Heart left ventricle (tissue), 13 donors: Measurements from ENCODE around the gene GABRA6.

ENCODE experiments used
- POLR2A ChIP-seq, 2 donors: fragments of 450-650 bp; IDR thresholded peaks; one replicate each; pipeline ENCODE4 v1.6.1; 2017; ENCODE audit warnings: antibody characterized with exemption in 2 of 2, mild to moderate bottlenecking in 2 of 2, moderate library complexity in 2 of 2
- TF ChIP-seq, protein P1 (sequence below), 12 donors: fragments of 200-600 bp; sonication (generic) in 4 of 12; IDR thresholded peaks; one replicate each; pipeline versions ENCODE4 v1.5.0 to v1.8.0; 2018 to 2022; ENCODE audit warnings: antibody characterized with exemption in 12 of 12, mild to moderate bottlenecking in 5 of 12
- donor health status: ischemic (EF 13 %, LVEDD 7.1; RV severe dilation, severe dysfunction).
- donor health status: DM: no; HTN: yes; CAD: no.
- donor health status: DM: no; HTN: no; CAD: no.
- donor health status: ischemic (EF 25% LVEDD 6.9; RV normal size, moderate dysfunction).
- donor health status: ischemic (EF 25% LVEDD 5.7; RV mildly dilated, moderate dysfunction).
- donor health status: ischemic (EF 35%, LVEDD 5.7; RV mildly dilated, moderate dysfunction).
- donor health status: nonischemic (EF 11% LVEDD 7.7; RV severe dilation, severe dysfunction).
- donor health status: DM: yes; HTN: yes; CAD: no.
- donor health status: PGD.
- donor health status: ischemic (EF 29% LVEDD 5.4; RV normal size, mild dysfunction).
- donor health status: nonischemic (EF 23%, LVEDD 6.1; RV moderate dilation, normal function).

DNA sequence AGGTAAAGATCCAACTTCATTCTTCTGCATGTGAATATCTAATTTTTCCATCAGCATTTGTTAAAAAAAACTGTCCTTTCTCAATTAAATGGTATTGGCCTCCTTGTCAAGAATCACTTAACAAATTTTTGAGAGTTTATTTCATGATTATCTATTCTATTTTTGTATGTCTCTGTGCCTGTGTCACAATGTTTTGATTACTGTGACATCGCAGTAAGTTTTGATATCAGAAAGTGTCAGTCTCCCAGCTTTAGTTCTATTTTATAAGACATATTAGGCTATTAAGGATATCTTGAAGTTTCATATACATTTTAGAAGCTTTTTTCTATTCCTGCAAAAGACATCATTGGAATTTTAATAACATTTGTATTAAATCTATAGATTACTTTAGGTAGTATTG, 33.6 kb downstream of the GABRA6 start:
- no peak for TF ChIP-seq POLR2A (IDR thresholded peaks at IDR 0.05)
- TF ChIP-seq, protein P1, sequence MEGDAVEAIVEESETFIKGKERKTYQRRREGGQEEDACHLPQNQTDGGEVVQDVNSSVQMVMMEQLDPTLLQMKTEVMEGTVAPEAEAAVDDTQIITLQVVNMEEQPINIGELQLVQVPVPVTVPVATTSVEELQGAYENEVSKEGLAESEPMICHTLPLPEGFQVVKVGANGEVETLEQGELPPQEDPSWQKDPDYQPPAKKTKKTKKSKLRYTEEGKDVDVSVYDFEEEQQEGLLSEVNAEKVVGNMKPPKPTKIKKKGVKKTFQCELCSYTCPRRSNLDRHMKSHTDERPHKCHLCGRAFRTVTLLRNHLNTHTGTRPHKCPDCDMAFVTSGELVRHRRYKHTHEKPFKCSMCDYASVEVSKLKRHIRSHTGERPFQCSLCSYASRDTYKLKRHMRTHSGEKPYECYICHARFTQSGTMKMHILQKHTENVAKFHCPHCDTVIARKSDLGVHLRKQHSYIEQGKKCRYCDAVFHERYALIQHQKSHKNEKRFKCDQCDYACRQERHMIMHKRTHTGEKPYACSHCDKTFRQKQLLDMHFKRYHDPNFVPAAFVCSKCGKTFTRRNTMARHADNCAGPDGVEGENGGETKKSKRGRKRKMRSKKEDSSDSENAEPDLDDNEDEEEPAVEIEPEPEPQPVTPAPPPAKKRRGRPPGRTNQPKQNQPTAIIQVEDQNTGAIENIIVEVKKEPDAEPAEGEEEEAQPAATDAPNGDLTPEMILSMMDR (IDR thresholded peaks at IDR 0.05) = no peak
